Kidney (tissue), 14 donors: ENCODE results near the gene CNTN1. TPM values are rescaled to one million over a fixed set of nuclear protein-coding genes. Genes with fewer than 3 reads are reported as not detected.

Source experiments
- DNase-seq, 5 donors: peaks; one replicate each; pipeline ENCODE4 v3.0.0-alpha.2; 2013 to 2020
- FAIRE-seq: peaks from 2 replicates; lab custom pipeline; 2012; peaks lifted over from hg19 to GRCh38; lab: Jason Lieb, UNC
- H3K27ac ChIP-seq, 2 donors: one replicate each; pipeline ENCODE4 v1.7.0; 2013; ENCODE audit warnings: low read depth in 2 of 2, low read length in 2 of 2, inconsistent platforms in 1 of 2
- H3K27me3 ChIP-seq: one replicate; pipeline ENCODE4 v1.7.1; 2013; ENCODE audit warnings: low read length, inconsistent platforms; ENCODE audit not compliant: control insufficient read depth, insufficient read depth
- H3K36me3 ChIP-seq, 3 donors: one replicate each; pipeline versions ENCODE4 v1.7.0 to v1.7.1; 2013; ENCODE audit warnings: low read length in 3 of 3, control low read depth in 1 of 3, inconsistent platforms in 1 of 3; ENCODE audit not compliant: insufficient read depth in 3 of 3, control insufficient read depth in 2 of 3
- H3K4me1 ChIP-seq, 3 donors: one replicate each; pipeline versions ENCODE4 v1.7.0 to v1.7.1; 2013; ENCODE audit warnings: low read length in 3 of 3, inconsistent platforms in 1 of 3, low read depth in 1 of 3; ENCODE audit not compliant: control insufficient read depth in 2 of 3, insufficient read depth in 2 of 3
- H3K4me3 ChIP-seq, 3 donors: one replicate each; pipeline versions ENCODE4 v1.7.0 to v1.8.1; 2013; ENCODE audit warnings: low read length in 3 of 3, control low read depth in 1 of 3, inconsistent platforms in 1 of 3
- H3K9ac ChIP-seq, 3 donors: one replicate each; pipeline versions ENCODE4 v1.7.0 to v1.7.1; 2013; ENCODE audit warnings: low read length in 3 of 3, control low read depth in 1 of 3, inconsistent platforms in 1 of 3
- H3K9me3 ChIP-seq, 3 donors: one replicate each; pipeline versions ENCODE4 v1.7.0 to v1.7.1; 2013; ENCODE audit warnings: low read length in 3 of 3, control low read depth in 1 of 3, inconsistent platforms in 1 of 3; ENCODE audit not compliant: control insufficient read depth in 2 of 3, insufficient read depth in 1 of 3
- CTCF ChIP-seq: IDR thresholded peaks from 3 replicates; pipeline ENCODE4 v1.5.1; 2012; ENCODE audit warnings: mild to moderate bottlenecking, moderate library complexity, borderline replicate concordance; ENCODE audit not compliant: insufficient read depth; ENCODE audit errors: extremely low read depth
- intact Hi-C: fragments of 100-400 bp; cut with DNase I; formaldehyde crosslinking; loops from one replicate; pipeline ENCODE4 v1.11.1; 2022
- polyA plus RNA-seq: library from polyadenylated mRNA; stranded (reverse); fragments of 350-450 nt; fragmentation: Illumina TruSeq; extraction: RNeasy Lipid Tissue Mini Kit (QIAGEN cat#74804); gene quantifications from one replicate; pipeline ENCODE4 v1.2.3, GENCODE V29; 2014; ENCODE audit warnings: low read depth, low replicate concordance; ENCODE audit not compliant: insufficient read depth
- total RNA-seq: library from RNA; stranded (reverse); fragmentation: NEBNext Ultra II Directional; extraction: Animal tissue kit (Norgen Biotek cat#: 25700); gene quantifications from one replicate; pipeline ENCODE4 v1.2.1, GENCODE V29; 2021
- donor health status: control.
- donor health status: control.
- donor health status: control.
- donor health status: control.
- donor health status: control.
- donor health status: DM: yes; HTN: yes; CAD: no.
- donor health status: Normal renal cell carcinoma (clear cell type).

CNTN1 gene
- total and polyA plus RNA-seq, 2 donors from 2014 or later: 6.3 to 9.9 TPM

DNA sequence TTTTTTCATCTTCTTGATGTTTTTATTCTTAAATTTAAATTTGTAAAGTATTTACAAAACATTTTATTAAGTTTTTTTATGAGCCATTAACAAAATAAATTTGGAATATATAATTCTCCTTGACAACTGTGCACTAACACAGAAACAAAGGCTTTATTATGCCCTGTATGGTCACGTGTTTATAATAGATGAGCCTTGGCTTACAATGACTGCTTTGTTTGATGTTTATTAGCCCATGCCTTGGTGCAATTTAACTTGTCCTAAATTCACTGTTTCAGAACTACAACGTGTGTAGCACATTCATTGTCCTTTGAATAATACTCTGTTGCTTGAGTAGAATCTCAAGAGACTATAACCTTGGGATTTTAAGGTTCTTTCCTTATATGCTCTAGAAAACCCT, 59.8 kb downstream of the CNTN1 start:
- no peak for TF ChIP-seq CTCF
- H3K4me3 ChIP-seq: no peak overlapping the region
- FAIRE-seq: no peak

DNA sequence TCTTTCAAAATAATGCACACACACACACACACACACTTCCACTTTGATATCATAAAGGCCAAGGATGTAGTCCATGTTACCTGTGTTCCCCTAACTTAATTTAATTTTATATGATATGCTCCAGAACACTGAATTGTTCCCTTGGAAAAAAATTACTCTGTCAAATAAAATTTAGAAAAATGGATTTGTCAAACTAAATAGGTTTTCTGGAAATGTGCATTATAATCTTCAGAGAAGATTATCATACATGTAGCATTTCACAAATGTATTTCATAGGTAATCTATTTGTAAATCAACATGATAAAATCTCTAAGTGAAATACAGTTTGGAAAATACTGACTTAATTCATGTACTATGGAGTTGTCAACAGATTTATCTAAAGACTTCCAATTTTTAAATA, 68.6 kb downstream of the CNTN1 start:
- Histone ChIP-seq H3K4me1 (no peaks in the 10 kb centered on the region), H3K36me3 (no peaks in the 10 kb centered on the region), H3K9ac (no peak overlapping the region), H3K9me3 (no peaks in the 10 kb centered on the region), H3K4me3 (no peak overlapping the region), H3K27ac (no peak overlapping the region), H3K27me3 (no peaks in the 10 kb centered on the region)
- DNase-seq (no peak), FAIRE-seq (no peak)
- intact Hi-C loops: no loop called here
- no peak for TF ChIP-seq CTCF

More for the DNA sequence above, 59.8 kb downstream of the CNTN1 start:
- H3K27ac ChIP-seq: no peak overlapping the region
- no peak overlapping the region for H3K9ac ChIP-seq
- intact Hi-C loops: no loop called here
- H3K9me3 ChIP-seq: no peaks in the 10 kb centered on the region
- peak in 2 of 5 donors; percentile 14 for DNase-seq
- H3K36me3 ChIP-seq: no peaks in the 10 kb centered on the region
- H3K27me3 ChIP-seq: no peaks in the 10 kb centered on the region
- H3K4me1 ChIP-seq: no peaks in the 10 kb centered on the region

GRCh38 chr12:40762072-40762471, 69.8 kb downstream of the CNTN1 start:
- FAIRE-seq (peak; percentile 6), DNase-seq (no peak)
- H3K4me1 ChIP-seq: no peaks in the 10 kb centered on the region
- H3K27ac ChIP-seq: no peak overlapping the region
- H3K36me3 ChIP-seq: no peaks in the 10 kb centered on the region
- no peaks in the 10 kb centered on the region for H3K9me3 ChIP-seq
- intact Hi-C loops: no loop called here
- TF ChIP-seq CTCF: no peak
- H3K27me3 ChIP-seq: no peaks in the 10 kb centered on the region
- H3K9ac ChIP-seq: no peak overlapping the region
- H3K4me3 ChIP-seq: no peak overlapping the region
